Endothelial cell (in vitro differentiated cells): Measurements from ENCODE around the gene ABCC8. TPM values are rescaled to one million over a fixed set of nuclear protein-coding genes. Genes with fewer than 3 reads are reported as not detected.

Experiments used
- DNase-seq: peaks from one replicate; pipeline ENCODE4 v3.0.0; 2021; ENCODE audit warnings: low spot score
- H3K27ac Mint-ChIP-seq: one replicate; pipeline ENCODE4 v1.8.0; 2021; ENCODE audit warnings: mixed read lengths, inconsistent platforms; ENCODE audit not compliant: unreplicated experiment
- H3K27me3 Mint-ChIP-seq: one replicate; pipeline ENCODE4 v1.8.0; 2021; ENCODE audit warnings: mild to moderate bottlenecking, moderate library complexity, mixed read lengths, inconsistent platforms; ENCODE audit not compliant: unreplicated experiment
- H3K36me3 Mint-ChIP-seq: one replicate; pipeline ENCODE4 v1.8.0; 2021; ENCODE audit warnings: mild to moderate bottlenecking, low read depth, mixed read lengths, inconsistent platforms; ENCODE audit not compliant: unreplicated experiment
- H3K4me1 Mint-ChIP-seq: one replicate; pipeline ENCODE4 v1.8.0; 2021; ENCODE audit warnings: mild to moderate bottlenecking, mixed read lengths, inconsistent platforms; ENCODE audit not compliant: unreplicated experiment
- H3K4me3 Mint-ChIP-seq: one replicate; pipeline ENCODE4 v1.8.0; 2021; ENCODE audit warnings: mild to moderate bottlenecking, mixed read lengths, inconsistent platforms; ENCODE audit not compliant: unreplicated experiment
- H3K9me3 Mint-ChIP-seq: one replicate; pipeline ENCODE4 v1.8.0; 2021; ENCODE audit warnings: mixed read lengths, inconsistent platforms; ENCODE audit not compliant: unreplicated experiment
- CTCF ChIP-seq: fragments of 200-600 bp; sonication (generic); IDR thresholded peaks from one replicate; pipeline ENCODE4 v1.5.0; 2021; ENCODE audit warnings: antibody characterized with exemption; ENCODE audit not compliant: unreplicated experiment
- total RNA-seq: library from RNA; stranded (reverse); fragmentation: NEBNext Ultra II Directional; extraction: Animal tissue kit (Norgen Biotek cat#: 25700); gene quantifications from one replicate; pipeline ENCODE4 v1.2.1, GENCODE V29; 2021; ENCODE audit not compliant: unreplicated experiment

The ABCC8 gene
- total RNA-seq, 1 donor from 2014 or later = not detected

GRCh38 chr11:17507773-17508172 lies 31.1 kb upstream of the ABCC8 start:
- H3K36me3 Mint-ChIP-seq = no peaks in the 10 kb centered on the region
- no peaks in the 10 kb centered on the region for H3K9me3 Mint-ChIP-seq
- no peak overlapping the region for H3K27ac Mint-ChIP-seq
- no peak for TF ChIP-seq CTCF
- H3K4me1 Mint-ChIP-seq = peaks cover 8% of the 10 kb centered on the region
- DNase-seq = no peak
- H3K4me3 Mint-ChIP-seq = no peak overlapping the region
- peaks cover 5% of the 10 kb centered on the region for H3K27me3 Mint-ChIP-seq

- DNase-seq = no peak
- H3K27ac Mint-ChIP-seq = no peak overlapping the region
- H3K4me3 Mint-ChIP-seq = no peak overlapping the region
- H3K27me3 Mint-ChIP-seq = peaks cover 4% of the 10 kb centered on the region
- no peaks in the 10 kb centered on the region for H3K36me3 Mint-ChIP-seq
- H3K9me3 Mint-ChIP-seq = no peaks in the 10 kb centered on the region
- H3K4me1 Mint-ChIP-seq = peaks cover 6% of the 10 kb centered on the region
- TF ChIP-seq CTCF = no peak
Observed at GRCh38 chr11:17506942-17507341, 30.3 kb upstream of the ABCC8 start.

GRCh38 chr11:17506314-17506713 lies 29.7 kb upstream of the ABCC8 start:
- Mint-ChIP-seq H3K4me1 (peaks cover 4% of the 10 kb centered on the region), H3K36me3 (no peaks in the 10 kb centered on the region), H3K27me3 (peaks cover 4% of the 10 kb centered on the region), H3K9me3 (no peaks in the 10 kb centered on the region), H3K4me3 (no peak overlapping the region), H3K27ac (no peak overlapping the region)
- TF ChIP-seq CTCF = no peak
- DNase-seq = no peak

GRCh38 chr11:17505146-17505545 lies 28.5 kb upstream of the ABCC8 start:
- H3K4me3 Mint-ChIP-seq = no peak overlapping the region
- no peak for TF ChIP-seq CTCF
- no peak for DNase-seq
- H3K4me1 Mint-ChIP-seq = peaks cover 4% of the 10 kb centered on the region
- peaks cover 8% of the 10 kb centered on the region for H3K27me3 Mint-ChIP-seq
- H3K27ac Mint-ChIP-seq = no peak overlapping the region
- no peaks in the 10 kb centered on the region for H3K36me3 Mint-ChIP-seq
- no peaks in the 10 kb centered on the region for H3K9me3 Mint-ChIP-seq

- H3K36me3 Mint-ChIP-seq = no peaks in the 10 kb centered on the region
- TF ChIP-seq CTCF = peak; percentile 84
- no peaks in the 10 kb centered on the region for H3K9me3 Mint-ChIP-seq
Observed at GRCh38 chr11:17504330-17505107, 27.9 kb upstream of the ABCC8 start.

More at GRCh38 chr11:17504330-17505107, 27.9 kb upstream of the ABCC8 start:
- no peak overlapping the region for H3K4me3 Mint-ChIP-seq
- DNase-seq = peak; percentile 89
- H3K27ac Mint-ChIP-seq = no peak overlapping the region
- H3K4me1 Mint-ChIP-seq = peaks cover 4% of the 10 kb centered on the region
- peaks cover 9% of the 10 kb centered on the region for H3K27me3 Mint-ChIP-seq
